H1 (cell line): Measurements from ENCODE around the gene ASF1B. TPM values are rescaled to one million over a fixed set of nuclear protein-coding genes. Genes with fewer than 3 reads are reported as not detected.

Experiments used
- CTCF ChIA-PET: fragments of 300-600 bp; sonication (Branson Sonifier 250); formaldehyde crosslinking; loops from one replicate; lab custom pipeline; 2021; ENCODE audit not compliant: partially characterized antibody; lab: Charles Lee
- POLR2A ChIA-PET: fragments of 300-600 bp; sonication (Branson Sonifier 250); formaldehyde crosslinking; loops from one replicate; lab custom pipeline; 2021; ENCODE audit warnings: inconsistent platforms; ENCODE audit not compliant: partially characterized antibody; lab: Charles Lee
- DNase-seq, 2 experiments: peaks; one replicate each; pipeline versions ENCODE4 v3.0.0 to v3.0.0-alpha.2; 2010 to 2022; ENCODE audit warnings: low spot score in 2 of 2, low read depth in 1 of 2, mixed read lengths in 1 of 2
- FAIRE-seq: peaks from 2 replicates; lab custom pipeline; 2011; peaks lifted over from hg19 to GRCh38; lab: Jason Lieb, UNC
- H2AFZ ChIP-seq: 2 replicates; pipeline ENCODE4 v1.8.1; 2012; ENCODE audit warnings: low read length, inconsistent platforms
- H2AK5ac ChIP-seq: 2 replicates; pipeline ENCODE4 v1.6.1; 2013; ENCODE audit warnings: low read depth, low read length
- H2BK120ac ChIP-seq: replicated peaks from 2 replicates; pipeline ENCODE3; 2013; ENCODE audit warnings: low read depth, low read length, inconsistent platforms
- H2BK12ac ChIP-seq: 2 replicates; pipeline ENCODE4 v1.6.1; 2013; ENCODE audit warnings: low read depth, low read length
- H2BK15ac ChIP-seq: 2 replicates; pipeline ENCODE4 v1.6.1; 2013; ENCODE audit warnings: low read length
- H2BK20ac ChIP-seq: 2 replicates; pipeline ENCODE4 v1.6.1; 2013; ENCODE audit warnings: low read length
- H2BK5ac ChIP-seq: 2 replicates; pipeline ENCODE4 v1.6.1; 2013; ENCODE audit warnings: low read depth, low read length
- H3K14ac ChIP-seq: 2 replicates; pipeline ENCODE4 v1.6.1; 2013; ENCODE audit warnings: inconsistent platforms; ENCODE audit not compliant: insufficient read length
- H3K18ac ChIP-seq: 2 replicates; pipeline ENCODE4 v1.6.1; 2013; ENCODE audit warnings: low read length; ENCODE audit errors: extremely low read depth
- H3K23ac ChIP-seq: 2 replicates; pipeline ENCODE4 v1.6.1; 2013; ENCODE audit warnings: inconsistent platforms; ENCODE audit not compliant: insufficient read length
- H3K23me2 ChIP-seq: 2 replicates; pipeline ENCODE4 v1.6.1; 2013; ENCODE audit warnings: low read depth, low read length
- H3K27ac ChIP-seq: 2 replicates; pipeline ENCODE4 v1.6.1; 2011; ENCODE audit warnings: low read depth, low read length, inconsistent platforms
- H3K27me3 ChIP-seq, 4 experiments: replicated peaks in 1 of 4; 1 replicate in 1 of 4; 2 replicates in 3 of 4; pipeline versions ENCODE4 v1.6.1 to v1.8.1; 2011 to 2013; ENCODE audit warnings: low read length in 3 of 4, mild to moderate bottlenecking in 3 of 4, inconsistent platforms in 2 of 4, mixed read lengths in 2 of 4, moderate library complexity in 1 of 4; ENCODE audit not compliant: control insufficient read depth in 3 of 4, insufficient read depth in 3 of 4; ENCODE audit errors: extremely low read depth in 1 of 4
- H3K36me3 ChIP-seq, 4 experiments: 2 replicates each; pipeline versions ENCODE4 v1.6.1 to v1.8.1; 2011 to 2013; ENCODE audit warnings: mild to moderate bottlenecking in 4 of 4, low read length in 3 of 4, moderate library complexity in 2 of 4, control low read depth in 1 of 4, inconsistent platforms in 1 of 4; ENCODE audit not compliant: insufficient read depth in 4 of 4, control insufficient read depth in 2 of 4
- H3K4ac ChIP-seq: replicated peaks from 2 replicates; pipeline ENCODE3; 2013; ENCODE audit warnings: low read length, low read depth, mixed read lengths, inconsistent platforms; ENCODE audit not compliant: insufficient read length
- H3K4me1 ChIP-seq, 4 experiments: replicated peaks in 1 of 4; 1 replicate in 1 of 4; 2 replicates in 3 of 4; pipeline versions ENCODE4 v1.6.1 to v1.8.1; 2011 to 2013; ENCODE audit warnings: low read length in 3 of 4, inconsistent platforms in 2 of 4, mixed read lengths in 1 of 4; ENCODE audit not compliant: insufficient read depth in 4 of 4, control insufficient read depth in 3 of 4
- H3K4me2 ChIP-seq, 2 experiments: 2 replicates each; pipeline versions ENCODE4 v1.6.1 to v1.8.1; 2011 to 2013; ENCODE audit warnings: low read depth in 2 of 2, low read length in 2 of 2, control low read depth in 1 of 2, inconsistent platforms in 1 of 2, mild to moderate bottlenecking in 1 of 2; ENCODE audit not compliant: insufficient read depth in 1 of 2
- H3K4me3 ChIP-seq, 4 experiments: fragments of 200-600, 300-600 bp in 1 of 4; sonication (generic), shearing (Covaris generic), sonication (Bioruptor Twin) in 1 of 4; 2 replicates each; pipeline versions ENCODE4 v1.5.1 to v1.8.1; 2011 to 2016; ENCODE audit warnings: low read length in 4 of 4, low read depth in 3 of 4, control low read depth in 2 of 4, inconsistent platforms in 2 of 4, mild to moderate bottlenecking in 2 of 4, mixed read lengths in 1 of 4, moderate library complexity in 1 of 4; ENCODE audit not compliant: insufficient read depth in 2 of 4; ENCODE audit errors: extremely low read depth in 1 of 4
- H3K56ac ChIP-seq: replicated peaks from 2 replicates; pipeline ENCODE3; 2013; ENCODE audit warnings: low read depth, mild to moderate bottlenecking, mixed read lengths, low read length, inconsistent platforms; ENCODE audit not compliant: insufficient read length
- H3K79me1 ChIP-seq: 2 replicates; pipeline ENCODE4 v1.6.1; 2013; ENCODE audit warnings: low read depth, low read length, control low read depth
- H3K79me2 ChIP-seq, 2 experiments: 2 replicates each; pipeline versions ENCODE4 v1.6.1 to v1.8.1; 2012 to 2013; ENCODE audit warnings: low read length in 2 of 2, mild to moderate bottlenecking in 2 of 2, inconsistent platforms in 1 of 2; ENCODE audit not compliant: insufficient read depth in 2 of 2, control insufficient read depth in 1 of 2
- H3K9ac ChIP-seq, 4 experiments: replicated peaks in 1 of 4; 1 replicate in 1 of 4; 2 replicates in 3 of 4; pipeline versions ENCODE4 v1.6.1 to v1.8.1; 2011 to 2013; ENCODE audit warnings: low read depth in 3 of 4, low read length in 3 of 4, control low read depth in 2 of 4, mild to moderate bottlenecking in 2 of 4, moderate library complexity in 2 of 4, inconsistent platforms in 1 of 4; ENCODE audit errors: extremely low read depth in 1 of 4
- H3K9me3 ChIP-seq, 2 experiments: 2 replicates each; pipeline versions ENCODE4 v1.6.1 to v1.8.1; 2012 to 2013; ENCODE audit warnings: mild to moderate bottlenecking in 2 of 2, moderate library complexity in 2 of 2, control low read depth in 1 of 2, inconsistent platforms in 1 of 2, low read depth in 1 of 2, low read length in 1 of 2, mixed read lengths in 1 of 2; ENCODE audit not compliant: insufficient read depth in 2 of 2
- H4K20me1 ChIP-seq, 2 experiments: replicated peaks in 1 of 2; 2 replicates each; pipeline versions ENCODE3 to v1.8.1; 2011 to 2013; ENCODE audit warnings: inconsistent platforms in 2 of 2, low read length in 2 of 2, mild to moderate bottlenecking in 1 of 2; ENCODE audit not compliant: insufficient read depth in 2 of 2, control insufficient read depth in 1 of 2
- H4K5ac ChIP-seq: 2 replicates; pipeline ENCODE4 v1.6.1; 2013; ENCODE audit warnings: low read length, low read depth, mixed read lengths, inconsistent platforms; ENCODE audit not compliant: insufficient read length
- H4K8ac ChIP-seq: 2 replicates; pipeline ENCODE4 v1.8.0; 2013; ENCODE audit warnings: mild to moderate bottlenecking, moderate library complexity, low read length, inconsistent platforms; ENCODE audit not compliant: insufficient read depth; ENCODE audit errors: extremely low read depth
- H4K91ac ChIP-seq: replicated peaks from 2 replicates; pipeline ENCODE3; 2013; ENCODE audit warnings: low read length, mixed read lengths, inconsistent platforms; ENCODE audit not compliant: insufficient read length
- RXRA ChIP-seq: IDR thresholded peaks from 2 replicates; pipeline ENCODE4 v1.6.1; 2011; ENCODE audit warnings: low read depth, mild to moderate bottlenecking, low read length, moderate library complexity; ENCODE audit not compliant: insufficient read depth
- TAF7 ChIP-seq: optimal IDR thresholded peaks from 2 replicates; pipeline ENCODE3; 2011; ENCODE audit warnings: low read depth, mild to moderate bottlenecking, inconsistent platforms, low read length, moderate library complexity, borderline replicate concordance
- WGBS, 2 experiments: shearing (Covaris generic) in 1 of 2; methylation state at CpG; one replicate each; pipeline versions ENCODE4 v1.1.6 to v1.1.7; 2013 to 2015; ENCODE audit warnings: low lambda C conversion rate in 2 of 2, mixed read lengths in 2 of 2, inconsistent platforms in 1 of 2, low coverage in 1 of 2, missing lambda C conversion rate in 1 of 2; ENCODE audit not compliant: insufficient replicate concordance in 2 of 2, insufficient coverage in 1 of 2, insufficient read length in 1 of 2; ENCODE audit errors: extremely low coverage in 1 of 2, missing lambda C conversion rate in 1 of 2; 5-methylcytosine and 5-hydroxymethylcytosine counted together
- polyA plus RNA-seq, 7 experiments: library from polyadenylated mRNA; depleted of rRNA in 3 of 7; stranded (reverse) in 5 of 7; unstranded in 2 of 7; fragments of >200 nt in 5 of 7; fragments of 200-250 nt in 2 of 7; gene quantifications; 1 replicate in 5 of 7; 2 replicates in 1 of 7; 4 replicates in 1 of 7; pipeline versions ENCODE4 v1.2.1 to v1.2.3, GENCODE V29; 2011 to 2013; ENCODE audit warnings: missing spikeins in 2 of 7, mixed read lengths in 2 of 7
- total RNA-seq: library from RNA; stranded (reverse); fragmentation: NEBNext Ultra II Directional; extraction: Animal tissue kit (Norgen Biotek cat#: 25700); gene quantifications from 2 replicates; pipeline ENCODE4 v1.2.1, GENCODE V29; 2021
- TF ChIP-seq, protein P1 (sequence below): IDR thresholded peaks from 2 replicates; pipeline ENCODE4 v1.6.1; 2012; ENCODE audit warnings: low read length, inconsistent platforms

Gene ASF1B
- total and polyA plus RNA-seq, 2 of the 8 experiments (the other 6 are each of a cell fraction or from before 2014, with no cell fraction given): 32.6 to 59.2 TPM

GRCh38 chr19:14102102-14102696 lies 34.2 kb downstream of the ASF1B start:
- ChIA-PET POLR2A (interaction anchor here (1.2 to 2.1 kb wide), 4 partner anchors 9 to 24 kb away, joined by 3 to 6 read pairs (median 4); a partner anchor contains a TSS), CTCF (interaction anchor here (0.6 to 5.3 kb wide), 7 partner anchors 8 to 48 kb away, joined by 3 to 40 read pairs (median 3); a partner anchor contains a TSS)
- H3K36me3 ChIP-seq: no peaks in the 10 kb centered on the region
- no peaks in the 10 kb centered on the region for H3K4me1 ChIP-seq
- H3K4ac ChIP-seq: no peak overlapping the region
- DNase-seq (no peak), FAIRE-seq (no peak)
- no peaks in the 10 kb centered on the region for H3K9me3 ChIP-seq
- H4K20me1 ChIP-seq: peaks cover 0 to 4% of the 10 kb centered on the region in 2 experiments
- no peak overlapping the region for H4K8ac ChIP-seq
- H3K27ac ChIP-seq: no peak overlapping the region
- H2BK12ac ChIP-seq: no peak overlapping the region
- H3K4me3 ChIP-seq: no peak overlapping the region
- no peak overlapping the region for H2BK5ac ChIP-seq
- no peak overlapping the region for H2AK5ac ChIP-seq
- H4K5ac ChIP-seq: no peak overlapping the region
- no peak overlapping the region for H2AFZ ChIP-seq
- no peaks in the 10 kb centered on the region for H3K23me2 ChIP-seq
- WGBS, 2 experiments: 88% methylated on average over 11 of the region's 11 CpGs; no CpG with 5 or more reads in 1 of the 2 experiments
- no peak overlapping the region for H4K91ac ChIP-seq
- H3K9ac ChIP-seq: no peak overlapping the region
- no peak overlapping the region for H3K4me2 ChIP-seq
- H3K79me1 ChIP-seq: no peaks in the 10 kb centered on the region
- no peak overlapping the region for H2BK15ac ChIP-seq
- no peaks in the 10 kb centered on the region for H3K79me2 ChIP-seq
- no peak overlapping the region for H2BK20ac ChIP-seq
- no peak for TF ChIP-seq RXRA
- TF ChIP-seq TAF7: no peak
- TF ChIP-seq, protein P1, sequence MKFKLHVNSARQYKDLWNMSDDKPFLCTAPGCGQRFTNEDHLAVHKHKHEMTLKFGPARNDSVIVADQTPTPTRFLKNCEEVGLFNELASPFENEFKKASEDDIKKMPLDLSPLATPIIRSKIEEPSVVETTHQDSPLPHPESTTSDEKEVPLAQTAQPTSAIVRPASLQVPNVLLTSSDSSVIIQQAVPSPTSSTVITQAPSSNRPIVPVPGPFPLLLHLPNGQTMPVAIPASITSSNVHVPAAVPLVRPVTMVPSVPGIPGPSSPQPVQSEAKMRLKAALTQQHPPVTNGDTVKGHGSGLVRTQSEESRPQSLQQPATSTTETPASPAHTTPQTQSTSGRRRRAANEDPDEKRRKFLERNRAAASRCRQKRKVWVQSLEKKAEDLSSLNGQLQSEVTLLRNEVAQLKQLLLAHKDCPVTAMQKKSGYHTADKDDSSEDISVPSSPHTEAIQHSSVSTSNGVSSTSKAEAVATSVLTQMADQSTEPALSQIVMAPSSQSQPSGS: no peak
- no peaks in the 10 kb centered on the region for H3K27me3 ChIP-seq
- H3K18ac ChIP-seq: no peak overlapping the region
- H3K14ac ChIP-seq: no peak overlapping the region
- no peak overlapping the region for H3K56ac ChIP-seq
- no peak overlapping the region for H3K23ac ChIP-seq
- H2BK120ac ChIP-seq: no peak overlapping the region
